DND-41 (cell line): ENCODE measurements around the gene MYO1E.

Experiments used
- EZH2 ChIP-seq: IDR thresholded peaks from 3 replicates; pipeline ENCODE4 v1.6.1; 2012; ENCODE audit warnings: borderline replicate concordance, low read depth, mild to moderate bottlenecking, moderate library complexity, low read length, inconsistent platforms; ENCODE audit not compliant: severe bottlenecking
- TF ChIP-seq, protein P1 (sequence below): IDR thresholded peaks from 2 replicates; pipeline ENCODE4 v1.5.1; 2012; ENCODE audit warnings: borderline replicate concordance, low read length, moderate library complexity, mild to moderate bottlenecking; ENCODE audit not compliant: poor library complexity, severe bottlenecking; ENCODE audit errors: extremely low read depth

DNA sequence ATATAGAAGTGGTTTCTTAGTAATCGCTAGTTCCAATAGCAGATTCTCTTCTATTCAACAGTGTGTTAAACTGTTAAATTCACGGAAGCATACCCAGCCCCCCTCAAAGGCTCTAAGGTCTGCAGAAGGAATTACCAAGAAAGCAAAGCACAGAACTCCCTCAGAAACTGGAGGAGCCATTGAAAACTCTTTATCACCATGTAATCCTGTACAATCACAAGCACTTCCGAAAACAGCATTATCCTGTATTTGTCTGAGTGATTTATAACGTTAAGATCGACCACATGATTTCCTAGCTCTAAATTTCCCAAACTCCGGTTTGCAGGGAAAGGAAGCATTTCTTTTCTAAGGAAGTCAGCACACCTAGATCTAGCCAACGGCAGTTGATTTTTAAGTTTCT, 20.0 kb downstream of the MYO1E start:
- TF ChIP-seq, protein P1, sequence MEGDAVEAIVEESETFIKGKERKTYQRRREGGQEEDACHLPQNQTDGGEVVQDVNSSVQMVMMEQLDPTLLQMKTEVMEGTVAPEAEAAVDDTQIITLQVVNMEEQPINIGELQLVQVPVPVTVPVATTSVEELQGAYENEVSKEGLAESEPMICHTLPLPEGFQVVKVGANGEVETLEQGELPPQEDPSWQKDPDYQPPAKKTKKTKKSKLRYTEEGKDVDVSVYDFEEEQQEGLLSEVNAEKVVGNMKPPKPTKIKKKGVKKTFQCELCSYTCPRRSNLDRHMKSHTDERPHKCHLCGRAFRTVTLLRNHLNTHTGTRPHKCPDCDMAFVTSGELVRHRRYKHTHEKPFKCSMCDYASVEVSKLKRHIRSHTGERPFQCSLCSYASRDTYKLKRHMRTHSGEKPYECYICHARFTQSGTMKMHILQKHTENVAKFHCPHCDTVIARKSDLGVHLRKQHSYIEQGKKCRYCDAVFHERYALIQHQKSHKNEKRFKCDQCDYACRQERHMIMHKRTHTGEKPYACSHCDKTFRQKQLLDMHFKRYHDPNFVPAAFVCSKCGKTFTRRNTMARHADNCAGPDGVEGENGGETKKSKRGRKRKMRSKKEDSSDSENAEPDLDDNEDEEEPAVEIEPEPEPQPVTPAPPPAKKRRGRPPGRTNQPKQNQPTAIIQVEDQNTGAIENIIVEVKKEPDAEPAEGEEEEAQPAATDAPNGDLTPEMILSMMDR, result no peak
- TF ChIP-seq EZH2, result no peak
